GM21723 (cell line): ENCODE measurements around the gene B3GNT5.

Experiments used
- ATAC-seq: cut with Tn5 transposase; IDR thresholded peaks from one replicate; pipeline ENCODE4 v1.9.1; 2021; ENCODE audit warnings: mild to moderate bottlenecking, moderate library complexity; ENCODE audit not compliant: unreplicated experiment

The B3GNT5 gene, protein sequence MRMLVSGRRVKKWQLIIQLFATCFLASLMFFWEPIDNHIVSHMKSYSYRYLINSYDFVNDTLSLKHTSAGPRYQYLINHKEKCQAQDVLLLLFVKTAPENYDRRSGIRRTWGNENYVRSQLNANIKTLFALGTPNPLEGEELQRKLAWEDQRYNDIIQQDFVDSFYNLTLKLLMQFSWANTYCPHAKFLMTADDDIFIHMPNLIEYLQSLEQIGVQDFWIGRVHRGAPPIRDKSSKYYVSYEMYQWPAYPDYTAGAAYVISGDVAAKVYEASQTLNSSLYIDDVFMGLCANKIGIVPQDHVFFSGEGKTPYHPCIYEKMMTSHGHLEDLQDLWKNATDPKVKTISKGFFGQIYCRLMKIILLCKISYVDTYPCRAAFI

DNA sequence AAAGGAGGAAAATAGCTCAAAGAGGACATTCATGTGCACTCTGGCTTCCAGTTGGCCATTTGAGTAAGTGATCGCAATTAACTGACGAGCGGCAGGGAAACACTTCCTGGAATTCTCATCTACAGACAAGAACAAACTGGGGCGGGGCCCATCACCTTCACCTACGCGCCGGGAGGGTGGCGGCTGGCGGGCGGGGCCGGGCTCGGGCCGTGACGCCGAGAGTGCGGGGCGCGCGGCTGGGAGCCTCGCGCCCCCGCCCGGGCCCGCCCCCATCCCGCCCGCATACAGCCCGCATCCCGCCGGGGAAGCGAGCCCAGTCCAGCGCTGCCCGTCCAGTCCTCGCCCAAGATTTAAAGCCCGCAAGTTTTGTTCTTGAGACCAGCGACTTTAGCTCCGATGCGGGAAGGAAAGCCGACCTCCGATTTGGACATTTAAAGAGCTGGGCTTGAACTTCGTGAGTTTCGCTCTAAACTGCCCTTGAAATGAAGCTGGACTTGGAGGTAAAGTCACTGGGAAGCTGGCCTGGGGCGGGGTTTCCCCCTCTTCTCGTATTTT is at the start of gene B3GNT5:
B3GNT5 (plus strand) TSS at position 281 of the 555 bp plus-strand sequence. CDS start 16,546 bp downstream, outside the sequence.
- ATAC-seq: peak; percentile 21

DNA sequence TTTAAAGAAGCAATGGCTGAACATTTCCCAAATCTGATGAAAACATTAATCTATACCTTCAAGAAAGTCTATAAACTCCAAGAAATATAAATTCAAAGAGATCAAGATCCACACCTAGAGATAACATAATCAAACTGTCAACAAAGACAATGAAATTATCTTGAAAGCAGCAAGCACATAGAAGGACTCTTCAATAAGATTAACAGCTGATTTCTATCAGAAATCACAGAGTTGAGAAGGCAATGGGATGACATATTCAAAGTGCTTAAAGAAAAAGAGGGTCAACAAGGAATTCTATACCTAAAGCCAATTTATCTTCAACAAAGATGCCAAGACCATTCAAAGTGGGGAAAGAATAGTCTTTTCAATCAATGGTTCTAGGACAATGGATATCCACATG is 49.4 kb upstream of the B3GNT5 start:
- ATAC-seq: no peak

DNA sequence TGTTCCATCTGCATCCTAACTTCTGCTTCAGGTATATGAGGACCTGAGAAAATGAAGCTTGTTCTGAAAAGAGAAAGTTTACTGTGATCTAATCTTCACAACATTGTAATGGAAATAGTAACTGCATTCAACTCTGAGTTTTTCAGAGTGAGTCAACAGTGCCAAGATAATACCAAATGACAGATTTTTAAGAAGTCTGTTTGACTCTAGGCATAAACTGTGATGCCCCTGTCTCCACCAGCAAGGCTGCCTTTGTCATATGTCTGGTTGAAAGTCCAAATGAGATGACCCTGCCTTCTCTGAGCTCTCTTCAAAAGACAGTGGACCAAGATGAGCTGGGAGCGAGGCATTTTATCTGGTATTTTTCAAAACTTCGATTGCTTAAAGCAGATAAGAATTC is 44.8 kb upstream of the B3GNT5 start:
- ATAC-seq: no peak

DNA sequence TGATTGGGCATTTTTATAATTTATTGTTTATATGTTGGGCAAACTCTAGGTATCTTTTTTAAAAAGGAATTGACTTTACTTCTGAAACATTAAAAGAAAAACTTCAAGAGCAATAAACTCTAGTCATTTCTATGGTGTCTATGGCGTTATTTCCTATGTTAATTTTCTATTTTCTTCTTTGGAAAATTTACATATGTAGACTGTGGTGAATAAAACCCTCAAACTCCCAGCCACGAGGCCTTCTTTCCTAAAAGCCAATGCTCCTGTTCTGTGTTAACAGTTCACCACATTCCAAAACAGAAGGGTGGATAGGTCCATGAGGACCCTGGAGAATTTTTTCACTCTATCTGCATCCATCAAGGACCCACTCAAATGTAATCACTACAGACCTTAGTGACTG is 44.3 kb upstream of the B3GNT5 start:
- ATAC-seq: no peak

DNA sequence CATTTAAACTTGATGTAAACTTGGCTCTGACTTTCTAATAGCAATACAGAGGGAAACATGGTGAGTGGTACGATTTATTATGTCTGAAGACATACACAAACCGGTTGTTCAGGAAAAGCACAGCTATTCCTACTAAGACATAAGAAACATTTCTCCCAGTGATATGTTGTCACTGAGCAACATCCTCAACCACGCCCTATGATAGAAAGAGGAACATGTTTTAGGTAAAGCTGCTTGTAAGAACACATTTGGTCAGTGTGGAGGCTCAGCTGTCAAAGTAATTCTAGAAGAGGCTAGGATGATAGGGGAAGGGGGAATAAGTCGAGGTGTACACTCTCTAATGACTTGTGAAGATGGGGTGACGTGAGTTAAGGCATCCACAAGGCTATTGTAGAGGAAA is 42.7 kb upstream of the B3GNT5 start:
- no peak for ATAC-seq

DNA sequence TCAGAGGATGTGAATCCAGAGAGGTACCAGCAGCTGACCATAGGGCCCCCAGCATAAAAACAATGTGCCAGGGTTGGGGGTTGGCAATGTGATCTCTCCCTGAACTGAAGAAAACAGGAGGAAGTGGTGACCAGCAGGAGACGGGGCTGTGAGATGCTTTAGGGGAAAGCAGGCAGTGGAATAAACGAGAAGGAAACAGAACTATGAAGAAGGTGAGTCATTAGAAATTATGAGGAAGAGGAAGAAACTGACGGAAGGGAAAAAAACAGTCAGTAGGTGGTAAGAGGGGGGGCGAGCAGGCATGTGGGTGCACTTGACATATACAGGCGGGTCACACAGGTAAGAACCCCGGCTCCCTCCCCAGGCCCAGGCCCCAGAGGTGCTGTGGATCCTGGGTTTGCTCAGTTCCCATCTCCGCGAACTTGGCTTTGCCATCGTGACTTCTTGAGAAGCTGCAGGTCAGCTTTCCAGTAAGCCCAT is 42.2 kb upstream of the B3GNT5 start:
- no peak for ATAC-seq

DNA sequence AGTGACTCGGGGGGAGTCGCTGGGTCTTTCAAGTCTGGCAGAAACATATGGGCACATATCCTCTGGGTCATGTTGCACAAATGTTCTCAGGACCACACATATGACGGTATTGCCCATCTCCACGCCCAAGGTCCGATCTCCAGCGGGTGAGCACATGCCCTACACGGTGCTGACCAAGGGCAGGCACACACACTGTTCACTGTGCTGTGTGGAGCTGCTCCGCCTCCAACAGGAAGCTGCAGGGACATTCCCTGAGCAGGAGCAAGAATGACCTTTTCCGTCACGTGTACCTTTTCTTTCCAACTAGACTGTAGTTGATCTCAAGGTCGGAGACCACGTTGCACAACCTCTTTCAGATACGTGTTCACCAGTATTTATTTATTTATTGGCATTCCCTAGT is 41.7 kb upstream of the B3GNT5 start:
- ATAC-seq: no peak

DNA sequence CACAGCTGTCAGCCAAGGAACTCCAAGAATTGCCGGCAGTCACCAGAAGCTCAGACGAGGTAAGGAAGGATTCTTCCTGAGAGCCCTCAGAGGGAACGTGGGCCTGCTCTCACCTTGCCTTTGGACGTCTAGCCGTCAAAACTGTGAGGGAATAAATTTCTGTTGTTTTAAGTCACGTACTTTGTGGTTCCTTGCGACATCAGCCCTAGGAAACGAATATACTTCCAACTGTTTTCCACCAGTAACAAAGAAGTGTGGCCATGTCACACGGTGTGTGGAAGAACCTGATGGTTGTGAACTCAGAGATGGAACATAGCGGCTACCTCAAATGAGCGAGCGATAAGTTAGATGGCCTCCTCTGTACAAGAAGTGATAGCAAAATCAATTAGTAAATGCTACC is 41.0 kb upstream of the B3GNT5 start:
- ATAC-seq: no peak

DNA sequence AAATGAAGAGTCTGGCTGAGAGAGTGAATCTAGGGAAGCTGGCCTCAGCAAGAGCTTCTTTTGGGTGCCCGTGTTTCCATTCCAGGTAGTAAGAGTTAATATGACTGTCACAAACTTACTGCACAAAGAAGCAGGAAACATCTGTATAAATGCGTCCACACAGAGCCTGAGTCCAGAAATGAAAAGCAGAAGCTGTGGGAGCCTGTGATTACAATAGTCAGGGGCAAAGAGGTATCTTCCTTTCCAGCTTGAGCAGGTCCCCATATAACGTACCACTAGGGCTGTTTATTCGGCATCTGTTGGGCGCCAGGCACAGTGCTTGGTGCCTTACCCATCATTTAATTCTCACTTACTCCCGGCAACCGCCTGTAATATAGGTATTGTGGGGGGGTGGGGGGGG is 40.5 kb upstream of the B3GNT5 start:
- ATAC-seq: no peak

DNA sequence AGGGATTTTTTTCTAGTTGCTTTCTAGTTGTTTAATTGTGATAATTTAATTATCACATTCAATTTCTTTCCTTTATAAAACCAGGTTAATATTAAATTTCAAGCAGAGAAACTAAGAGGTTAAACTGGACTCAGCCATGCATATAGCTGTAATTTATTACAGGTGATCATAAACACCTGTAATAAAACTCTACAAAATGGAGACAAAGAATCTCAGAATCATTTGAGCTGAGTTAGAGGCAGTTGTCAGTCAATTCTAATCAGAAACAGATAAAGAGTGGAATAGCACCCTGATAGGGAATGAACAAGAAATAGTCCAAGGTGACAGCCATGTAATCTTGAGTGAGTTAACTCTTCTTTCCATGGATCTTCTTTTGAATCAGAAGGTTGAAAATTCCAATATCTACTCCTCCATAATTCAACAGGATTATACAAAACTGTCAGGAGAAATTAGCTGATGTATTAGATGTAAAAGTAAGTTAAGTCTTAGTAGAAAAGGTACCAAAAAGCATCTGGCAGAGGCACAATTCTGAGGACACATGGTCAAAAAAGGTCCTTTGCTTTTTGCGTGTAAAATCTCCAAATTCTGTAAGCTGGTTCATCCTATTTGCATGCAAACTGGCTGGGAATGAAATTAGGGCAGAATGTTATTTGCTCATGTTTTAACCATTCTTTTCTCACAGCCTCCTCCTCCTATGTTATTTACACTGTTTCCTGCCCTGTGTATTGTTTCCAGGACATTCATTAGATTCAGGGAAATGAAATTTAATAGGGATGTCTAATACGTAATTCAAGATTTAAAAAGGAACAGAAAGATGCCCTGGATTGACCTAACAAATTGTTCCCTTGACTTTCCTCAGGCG is 39.4 kb upstream of the B3GNT5 start:
- ATAC-seq: no peak

DNA sequence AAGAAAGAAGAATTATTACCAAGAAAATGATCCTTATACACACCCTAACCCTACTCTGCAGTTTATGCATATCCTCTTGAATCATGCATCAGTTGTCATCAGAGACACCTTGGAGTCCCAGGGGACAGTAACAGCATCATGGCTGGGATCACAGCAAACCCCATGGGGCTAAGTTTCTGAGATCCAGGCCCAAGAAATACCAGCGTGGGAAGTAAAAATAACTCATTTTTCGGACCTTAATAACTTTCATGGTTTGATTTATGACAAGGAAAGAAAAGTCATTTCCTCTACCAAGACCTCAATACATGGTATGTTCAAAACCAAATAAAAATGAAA is 38.8 kb upstream of the B3GNT5 start:
- no peak for ATAC-seq

DNA sequence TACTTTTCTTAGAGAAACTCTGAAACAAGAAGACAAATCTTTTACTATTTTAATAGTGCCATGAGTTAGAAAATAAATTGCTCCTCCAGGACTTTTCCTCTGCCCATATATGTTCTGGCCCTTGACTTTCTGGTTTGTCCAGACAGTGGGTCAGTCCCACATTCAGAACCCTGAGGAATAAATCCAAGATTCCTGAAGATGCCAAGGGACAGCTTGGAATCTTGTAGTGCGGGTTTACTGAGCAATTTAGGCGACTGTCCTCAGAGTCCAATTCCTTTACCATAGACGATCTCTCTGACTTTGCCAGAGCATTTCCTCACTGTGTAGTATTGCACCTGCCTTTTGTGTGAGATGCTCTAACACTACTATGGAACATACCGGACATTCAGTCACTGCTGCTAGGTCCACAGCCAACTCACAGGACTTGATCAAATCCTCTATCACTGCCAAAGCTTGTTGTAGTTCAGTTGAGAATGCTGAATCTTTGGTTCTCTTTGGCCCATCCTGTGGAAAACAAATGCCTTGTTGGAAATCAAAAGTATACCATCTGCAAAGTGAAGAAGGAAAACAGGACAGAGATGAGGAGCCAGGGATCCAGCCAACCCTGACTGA is 37.4 kb upstream of the B3GNT5 start:
- ATAC-seq: no peak

DNA sequence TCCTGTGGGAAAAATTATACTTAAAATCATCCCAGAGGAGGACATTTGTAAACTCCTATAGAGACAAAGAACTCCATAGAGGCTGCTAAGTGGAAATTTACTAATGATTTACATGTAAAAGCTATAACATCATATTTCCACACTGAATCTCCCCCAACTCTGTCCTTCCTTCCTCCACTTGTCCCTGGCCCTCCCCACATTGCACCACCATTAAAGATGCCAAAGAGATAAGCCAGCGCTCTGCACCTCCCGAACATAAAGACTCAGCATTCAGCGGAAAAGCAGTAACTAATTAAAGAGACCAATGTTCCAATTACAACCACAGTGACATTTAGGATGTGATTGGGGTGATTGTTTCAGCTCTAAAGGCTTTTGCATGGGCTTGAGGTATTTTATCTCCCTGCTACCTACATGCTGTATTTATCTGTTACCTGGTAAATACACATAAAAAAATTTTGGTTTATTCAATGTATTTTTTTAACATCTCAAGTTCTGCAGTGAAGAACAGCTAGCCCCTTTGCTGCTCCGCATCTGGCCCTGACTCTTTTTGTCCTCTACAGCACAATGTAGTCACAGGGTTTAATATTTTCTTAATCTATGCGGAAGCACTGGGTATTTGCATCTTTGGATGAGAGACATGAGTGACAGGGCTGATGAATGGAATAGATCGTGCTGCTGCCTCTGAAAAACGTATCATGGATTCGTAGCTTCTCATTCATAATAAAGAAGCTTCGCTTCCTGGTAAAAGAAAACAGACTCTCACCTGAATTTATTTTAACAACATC is 35.3 kb upstream of the B3GNT5 start:
- ATAC-seq: no peak

DNA sequence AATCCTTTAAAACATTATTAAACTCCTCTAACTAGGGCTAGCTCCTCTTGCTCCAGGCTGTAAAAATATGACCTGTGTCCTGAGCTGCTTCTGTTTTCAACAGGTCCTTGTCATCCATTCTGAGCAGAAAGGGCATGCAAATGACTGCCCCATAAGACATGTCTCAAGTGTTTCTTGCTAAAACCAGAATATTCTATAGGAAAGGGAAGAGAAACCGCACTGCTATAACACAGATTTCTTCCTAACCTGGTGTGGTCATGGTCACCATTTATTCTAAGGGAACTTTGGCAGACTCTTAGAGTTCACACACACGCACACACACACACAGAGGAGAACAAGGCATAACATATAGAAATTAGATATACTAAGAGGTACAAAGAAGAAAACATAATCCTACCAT is 34.2 kb upstream of the B3GNT5 start:
- ATAC-seq: no peak

DNA sequence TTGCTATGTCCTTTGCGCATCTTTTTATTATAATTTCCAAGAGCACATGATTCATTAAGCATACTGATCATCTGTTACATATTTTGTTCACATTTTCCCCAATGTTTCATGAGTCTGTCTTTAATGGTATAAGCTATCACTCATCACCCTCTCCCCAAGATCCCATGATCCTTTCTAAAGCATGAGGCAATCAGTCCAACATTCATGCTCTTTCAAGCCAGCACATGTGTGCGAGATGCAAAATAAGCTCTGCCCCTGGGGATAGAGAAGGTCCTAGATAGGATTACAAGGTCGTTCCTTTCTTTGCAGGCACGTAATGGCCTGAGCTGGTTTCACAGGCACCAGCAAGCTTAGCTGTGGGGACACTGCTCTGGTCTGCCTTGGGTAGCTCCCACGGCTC is 32.2 kb upstream of the B3GNT5 start:
- no peak for ATAC-seq

DNA sequence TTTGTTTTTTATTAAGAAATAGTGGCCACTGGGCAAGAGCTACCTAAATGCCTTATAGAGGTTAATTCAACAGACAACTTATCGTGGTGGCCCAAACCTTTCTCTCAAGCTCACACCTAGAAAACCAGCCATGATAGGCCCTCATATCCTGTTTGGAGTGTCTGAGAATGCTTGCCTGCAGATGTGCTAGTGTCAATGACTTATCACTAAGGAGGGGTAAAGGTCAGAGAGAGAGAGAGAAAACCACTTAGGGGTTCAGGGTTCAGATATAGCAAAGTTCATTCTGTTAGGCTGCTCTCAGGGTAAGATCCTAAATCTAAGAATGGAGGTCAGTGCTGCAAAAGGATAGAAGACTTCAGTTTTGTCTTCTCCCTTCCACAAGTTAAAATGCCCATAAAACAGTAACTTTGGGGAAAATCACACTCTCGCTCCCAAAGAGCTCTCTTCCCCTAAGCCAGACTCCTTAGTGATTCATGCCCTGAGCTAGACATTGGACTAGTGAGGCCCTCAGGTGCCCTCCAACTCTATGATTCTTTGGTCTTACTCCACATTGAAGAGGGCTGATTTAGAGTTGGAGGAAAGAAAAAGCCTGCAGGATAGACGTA is 30.3 kb upstream of the B3GNT5 start:
- no peak for ATAC-seq

DNA sequence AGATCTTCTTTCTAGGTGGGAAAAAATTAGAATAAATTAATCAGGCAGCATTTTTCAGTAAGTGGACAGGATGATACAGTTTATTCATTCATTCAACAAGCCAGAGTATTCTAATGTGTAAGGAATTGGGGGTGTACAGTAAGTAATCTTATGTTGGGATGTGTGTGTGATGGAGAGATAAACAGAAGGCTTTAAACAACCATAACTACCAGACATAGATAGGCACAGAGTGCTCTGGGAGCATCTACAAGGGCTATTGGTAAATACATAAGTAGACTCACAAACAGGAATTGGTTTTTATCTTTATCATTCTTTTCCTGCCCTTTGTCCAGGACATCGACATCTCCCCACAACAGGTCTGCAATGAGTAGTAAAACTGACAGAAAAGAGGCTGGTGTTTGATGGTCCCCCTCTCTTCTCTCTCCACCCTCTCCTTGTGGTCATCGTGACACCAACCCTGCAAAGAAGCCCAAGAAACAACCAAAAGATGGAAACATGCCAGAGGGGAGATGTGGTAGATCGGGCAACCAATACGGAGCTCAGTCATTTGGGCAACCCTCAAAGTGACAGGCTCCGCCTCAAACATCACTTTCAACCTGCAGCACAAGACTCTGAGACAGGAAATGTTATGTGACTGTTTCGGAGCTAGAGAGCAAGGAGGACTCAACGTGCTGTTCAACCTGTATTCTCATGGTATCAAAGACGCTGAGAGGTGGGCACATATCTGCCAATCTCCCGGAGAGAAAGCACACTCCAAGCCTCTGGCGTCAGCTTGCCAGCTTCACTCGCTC is 28.7 kb upstream of the B3GNT5 start:
- ATAC-seq: no peak

DNA sequence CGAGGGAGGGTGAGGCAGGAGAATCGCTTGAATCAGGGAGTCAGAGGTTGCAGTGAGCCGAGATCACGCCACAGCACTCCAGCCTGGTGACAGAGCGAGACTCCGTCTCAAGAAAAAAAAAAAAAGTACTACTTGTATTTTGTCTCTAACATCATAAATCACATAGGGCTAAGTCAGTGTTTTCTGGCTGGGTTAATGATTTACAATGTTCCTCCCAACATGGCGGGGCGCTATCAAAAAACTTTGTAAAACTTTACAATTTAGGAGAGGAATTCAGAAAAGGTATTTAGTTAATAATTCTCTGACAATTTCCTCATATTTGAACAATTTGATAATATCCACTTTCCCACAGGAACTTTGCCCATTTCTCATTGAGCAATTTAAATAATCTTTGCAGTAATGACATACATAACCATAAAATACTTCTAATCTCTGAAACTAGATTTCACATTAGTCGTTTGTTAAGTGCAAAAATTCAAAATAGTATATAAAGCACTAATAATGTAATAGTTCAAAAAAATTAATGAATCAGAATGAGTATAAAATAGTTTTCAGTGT is 26.6 kb upstream of the B3GNT5 start:
- ATAC-seq: no peak

DNA sequence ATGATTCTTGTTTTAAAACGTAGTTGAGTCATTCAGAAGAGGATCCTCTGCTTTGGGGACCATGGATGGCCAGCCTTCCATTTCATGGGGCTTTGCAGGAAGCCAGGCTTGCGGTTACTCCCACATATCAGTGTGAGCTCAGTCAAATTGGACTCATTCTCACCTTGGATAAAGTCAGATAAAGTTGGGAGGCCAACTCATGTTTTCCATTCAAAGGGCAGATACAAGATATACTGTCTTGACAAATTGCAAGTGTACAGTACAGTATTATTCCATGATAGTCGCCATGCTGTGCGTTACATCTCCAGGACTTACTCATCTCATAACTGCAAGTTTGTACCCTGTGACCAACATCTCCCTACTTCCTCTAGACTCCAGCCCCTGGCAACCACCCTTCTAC is 25.5 kb upstream of the B3GNT5 start:
- ATAC-seq: no peak
